Astrocyte (in vitro differentiated cells and primary cell): ENCODE results near the gene EXO5. TPM values are rescaled to one million over a fixed set of nuclear protein-coding genes. Genes with fewer than 3 reads are reported as not detected.

ENCODE experiments used
- DNase-seq: peaks from one replicate; pipeline ENCODE4 v3.0.0-alpha.2; 2010; ENCODE audit warnings: low read depth
- FAIRE-seq: peaks from 2 replicates; lab custom pipeline; 2011; peaks lifted over from hg19 to GRCh38; lab: Jason Lieb, UNC
- H2AFZ ChIP-seq: 2 replicates; pipeline ENCODE4 v1.6.0; 2012; ENCODE audit warnings: low read depth, low read length, inconsistent platforms
- H3K27ac ChIP-seq: 2 replicates; pipeline ENCODE4 v1.5.1; 2011; ENCODE audit warnings: low read depth, low read length, inconsistent platforms
- H3K27me3 ChIP-seq: 2 replicates; pipeline ENCODE4 v1.6.0; 2011; ENCODE audit warnings: low read length, inconsistent platforms; ENCODE audit not compliant: insufficient read depth
- H3K36me3 ChIP-seq: 2 replicates; pipeline ENCODE4 v1.5.1; 2011; ENCODE audit warnings: low read length, inconsistent platforms; ENCODE audit not compliant: insufficient read depth
- H3K4me1 ChIP-seq: 2 replicates; pipeline ENCODE4 v1.5.1; 2011; ENCODE audit warnings: low read length, inconsistent platforms; ENCODE audit not compliant: insufficient read depth
- H3K4me2 ChIP-seq: 2 replicates; pipeline ENCODE4 v1.6.0; 2012; ENCODE audit warnings: low read length, inconsistent platforms
- H3K4me3 ChIP-seq: 2 replicates; pipeline ENCODE4 v1.5.1; 2011; ENCODE audit warnings: low read depth, mild to moderate bottlenecking, low read length, inconsistent platforms; ENCODE audit not compliant: insufficient read depth
- H3K79me2 ChIP-seq: 2 replicates; pipeline ENCODE4 v1.6.0; 2012; ENCODE audit warnings: mild to moderate bottlenecking, low read length, inconsistent platforms; ENCODE audit not compliant: insufficient read depth
- H3K9ac ChIP-seq: 2 replicates; pipeline ENCODE4 v1.6.0; 2012; ENCODE audit warnings: mild to moderate bottlenecking, low read length, inconsistent platforms
- H3K9me3 ChIP-seq: 2 replicates; pipeline ENCODE4 v1.5.1; 2012; ENCODE audit warnings: low read depth, mild to moderate bottlenecking, low read length, inconsistent platforms; ENCODE audit not compliant: insufficient read depth
- H4K20me1 ChIP-seq: 2 replicates; pipeline ENCODE4 v1.6.0; 2012; ENCODE audit warnings: low read length, inconsistent platforms; ENCODE audit not compliant: insufficient read depth
- H3K27ac Mint-ChIP-seq: one replicate; pipeline ENCODE4 v1.8.0; 2021; ENCODE audit warnings: mild to moderate bottlenecking, mixed read lengths; ENCODE audit not compliant: unreplicated experiment
- H3K27me3 Mint-ChIP-seq: one replicate; pipeline ENCODE4 v1.8.0; 2021; ENCODE audit warnings: low read depth, mixed read lengths; ENCODE audit not compliant: unreplicated experiment
- H3K36me3 Mint-ChIP-seq: one replicate; pipeline ENCODE4 v1.8.0; 2021; ENCODE audit warnings: low read depth, mixed read lengths; ENCODE audit not compliant: unreplicated experiment
- H3K4me1 Mint-ChIP-seq: one replicate; pipeline ENCODE4 v1.8.0; 2021; ENCODE audit warnings: low read depth, mixed read lengths; ENCODE audit not compliant: unreplicated experiment
- H3K4me3 Mint-ChIP-seq: one replicate; pipeline ENCODE4 v1.8.0; 2021; ENCODE audit warnings: mild to moderate bottlenecking, moderate library complexity, mixed read lengths; ENCODE audit not compliant: unreplicated experiment
- H3K9me3 Mint-ChIP-seq: one replicate; pipeline ENCODE4 v1.8.0; 2021; ENCODE audit warnings: mild to moderate bottlenecking, mixed read lengths; ENCODE audit not compliant: unreplicated experiment
- CTCF ChIP-seq: IDR thresholded peaks from 2 replicates; pipeline ENCODE4 v1.5.1; 2011; ENCODE audit warnings: low read depth, mild to moderate bottlenecking, inconsistent platforms, low read length, moderate library complexity; ENCODE audit not compliant: insufficient read depth
- EZH2 ChIP-seq: IDR thresholded peaks from 2 replicates; pipeline ENCODE4 v1.6.1; 2012; ENCODE audit warnings: mild to moderate bottlenecking, low read length, inconsistent platforms; ENCODE audit not compliant: insufficient read depth
- total RNA-seq: library from RNA; stranded (reverse); gene quantifications from 2 replicates; pipeline ENCODE4 v1.2.1, GENCODE V29; 2021

Gene EXO5
- total RNA-seq, 1 donor from 2014 or later: 6.5 TPM

DNA sequence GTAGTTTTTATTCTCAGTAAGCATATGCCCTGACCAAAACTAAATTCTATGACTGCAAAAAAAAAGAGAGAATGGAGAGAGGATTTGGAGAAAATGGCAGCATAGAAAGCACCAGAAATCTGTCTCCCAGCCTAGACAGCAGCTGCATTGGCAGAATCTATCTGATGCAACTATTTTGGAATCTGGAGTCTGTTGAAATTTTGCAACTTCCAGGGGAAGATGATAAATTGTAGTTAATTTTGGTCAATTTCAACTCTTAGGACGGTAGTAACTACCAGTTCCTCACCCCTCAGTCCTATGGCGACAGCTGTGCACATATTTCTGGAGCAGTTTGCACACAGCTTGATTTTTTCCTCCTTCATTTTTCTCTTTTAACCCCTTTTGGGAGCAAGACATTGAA, 10.9 kb downstream of the EXO5 start:
- no peak overlapping the region for H3K4me3 Mint-ChIP-seq
- no peak overlapping the region for H3K9ac ChIP-seq
- no peak overlapping the region for H3K4me3 ChIP-seq
- H3K36me3 ChIP-seq: peaks cover 12% of the 10 kb centered on the region
- no peaks in the 10 kb centered on the region for H3K27me3 ChIP-seq
- H3K27ac Mint-ChIP-seq: no peak overlapping the region
- DNase-seq (no peak), FAIRE-seq (no peak)
- no peaks in the 10 kb centered on the region for H4K20me1 ChIP-seq
- H3K27ac ChIP-seq: no peak overlapping the region
- no peak overlapping the region for H2AFZ ChIP-seq
- H3K36me3 Mint-ChIP-seq: peaks cover 24% of the 10 kb centered on the region
- H3K9me3 ChIP-seq: peaks cover 7% of the 10 kb centered on the region
- H3K4me1 ChIP-seq: no peaks in the 10 kb centered on the region
- H3K9me3 Mint-ChIP-seq: peaks cover 32% of the 10 kb centered on the region
- no peaks in the 10 kb centered on the region for H3K4me1 Mint-ChIP-seq
- no peak overlapping the region for H3K4me2 ChIP-seq
- no peak for TF ChIP-seq CTCF
- no peak for TF ChIP-seq EZH2
- no peaks in the 10 kb centered on the region for H3K79me2 ChIP-seq
- H3K27me3 Mint-ChIP-seq: no peaks in the 10 kb centered on the region

DNA sequence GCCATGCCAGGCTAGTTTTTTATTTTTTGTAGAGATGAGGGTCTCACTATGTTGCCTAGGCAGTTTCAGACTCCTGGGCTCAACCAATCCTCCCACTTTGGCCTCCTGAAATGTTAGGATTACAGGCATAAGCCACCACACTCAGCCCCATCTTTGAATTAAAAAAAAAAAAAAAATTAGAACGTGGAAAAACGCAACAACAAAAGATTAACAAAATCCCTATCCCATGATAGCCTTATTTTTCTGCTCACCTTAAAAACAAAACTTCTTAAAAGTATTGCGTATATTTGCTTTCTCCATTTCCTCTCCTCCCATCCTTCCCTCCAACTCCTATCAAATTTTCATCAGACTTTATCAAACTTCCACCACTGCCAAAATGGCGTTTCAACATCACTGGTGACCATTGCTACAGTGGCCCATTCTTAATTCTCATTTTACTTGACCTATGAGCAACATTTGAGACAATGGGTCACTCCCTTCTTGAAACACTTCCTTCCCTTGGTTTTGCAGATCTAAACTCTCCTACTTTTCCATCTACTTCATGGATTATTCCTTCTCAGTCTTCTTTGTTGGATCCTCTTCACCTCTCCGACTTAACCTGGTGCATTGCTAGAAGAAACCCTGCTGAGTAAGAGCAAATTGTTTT, 22.3 kb downstream of the EXO5 start:
- no peak for TF ChIP-seq CTCF
- Histone ChIP-seq H3K27ac (peak overlapping the region; percentile 78), H3K4me3 (peak overlapping the region; percentile 93), H2AFZ (peak overlapping the region; percentile 98), H3K36me3 (no peaks in the 10 kb centered on the region), H4K20me1 (no peaks in the 10 kb centered on the region), H3K9ac (peak overlapping the region; percentile 84), H3K27me3 (no peaks in the 10 kb centered on the region), H3K79me2 (peaks cover 4% of the 10 kb centered on the region), H3K9me3 (no peaks in the 10 kb centered on the region), H3K4me2 (peak overlapping the region; percentile 99), H3K4me1 (peaks cover 8% of the 10 kb centered on the region)
- FAIRE-seq (peak; percentile 23), DNase-seq (no peak)
- Mint-ChIP-seq H3K9me3 (peaks cover 4% of the 10 kb centered on the region), H3K36me3 (no peaks in the 10 kb centered on the region), H3K27me3 (peaks cover 9% of the 10 kb centered on the region), H3K4me3 (peak overlapping the region; percentile 99), H3K27ac (peak overlapping the region; percentile 87), H3K4me1 (peaks cover 3% of the 10 kb centered on the region)

GRCh38 chr1:40531381-40532061, 23.0 kb downstream of the EXO5 start, which contains the start of gene ZNF684:
TSS of gene ZNF684 (plus strand) at chr1:40531637. CDS start at chr1:40533167, 1,530 bp downstream.
- TF ChIP-seq EZH2 (no peak), CTCF (no peak)
- Histone ChIP-seq H3K27me3 (no peaks in the 10 kb centered on the region), H3K9me3 (no peaks in the 10 kb centered on the region), H3K4me2 (peak within 1 kb of the TSS; percentile 99), H3K9ac (peak within 1 kb of the TSS; percentile 84), H3K36me3 (no peaks in the 10 kb centered on the region), H3K27ac (peak within 1 kb of the TSS; percentile 78), H3K4me3 (peak within 1 kb of the TSS; percentile 93), H4K20me1 (no peaks in the 10 kb centered on the region), H3K79me2 (peaks cover 4% of the 10 kb centered on the region), H3K4me1 (peaks cover 8% of the 10 kb centered on the region), H2AFZ (peak within 1 kb of the TSS; percentile 98)
- Mint-ChIP-seq H3K4me3 (peak within 1 kb of the TSS; percentile 99), H3K4me1 (peaks cover 3% of the 10 kb centered on the region), H3K9me3 (peaks cover 1% of the 10 kb centered on the region), H3K27me3 (peaks cover 9% of the 10 kb centered on the region), H3K27ac (peak within 1 kb of the TSS; percentile 87), H3K36me3 (no peaks in the 10 kb centered on the region)
- FAIRE-seq: peak; percentile 77
- DNase-seq: peak; percentile 96
